Measurements from ENCODE around the gene SCPEP1.

- TF ChIP-seq, protein P1, sequence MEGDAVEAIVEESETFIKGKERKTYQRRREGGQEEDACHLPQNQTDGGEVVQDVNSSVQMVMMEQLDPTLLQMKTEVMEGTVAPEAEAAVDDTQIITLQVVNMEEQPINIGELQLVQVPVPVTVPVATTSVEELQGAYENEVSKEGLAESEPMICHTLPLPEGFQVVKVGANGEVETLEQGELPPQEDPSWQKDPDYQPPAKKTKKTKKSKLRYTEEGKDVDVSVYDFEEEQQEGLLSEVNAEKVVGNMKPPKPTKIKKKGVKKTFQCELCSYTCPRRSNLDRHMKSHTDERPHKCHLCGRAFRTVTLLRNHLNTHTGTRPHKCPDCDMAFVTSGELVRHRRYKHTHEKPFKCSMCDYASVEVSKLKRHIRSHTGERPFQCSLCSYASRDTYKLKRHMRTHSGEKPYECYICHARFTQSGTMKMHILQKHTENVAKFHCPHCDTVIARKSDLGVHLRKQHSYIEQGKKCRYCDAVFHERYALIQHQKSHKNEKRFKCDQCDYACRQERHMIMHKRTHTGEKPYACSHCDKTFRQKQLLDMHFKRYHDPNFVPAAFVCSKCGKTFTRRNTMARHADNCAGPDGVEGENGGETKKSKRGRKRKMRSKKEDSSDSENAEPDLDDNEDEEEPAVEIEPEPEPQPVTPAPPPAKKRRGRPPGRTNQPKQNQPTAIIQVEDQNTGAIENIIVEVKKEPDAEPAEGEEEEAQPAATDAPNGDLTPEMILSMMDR (conservative IDR thresholded peaks at IDR 0.05) = no peak
- TF ChIP-seq EZH2 (IDR thresholded peaks at IDR 0.05; ENCODE audit: low read depth) = no peak
These were observed 31.0 kb downstream of the SCPEP1 start for GRCh38 chr17:57008958-57009357.

Data from PC-9 (cell line).